Measurements from ENCODE around the gene CFAP141.

CFAP141 gene

DNA sequence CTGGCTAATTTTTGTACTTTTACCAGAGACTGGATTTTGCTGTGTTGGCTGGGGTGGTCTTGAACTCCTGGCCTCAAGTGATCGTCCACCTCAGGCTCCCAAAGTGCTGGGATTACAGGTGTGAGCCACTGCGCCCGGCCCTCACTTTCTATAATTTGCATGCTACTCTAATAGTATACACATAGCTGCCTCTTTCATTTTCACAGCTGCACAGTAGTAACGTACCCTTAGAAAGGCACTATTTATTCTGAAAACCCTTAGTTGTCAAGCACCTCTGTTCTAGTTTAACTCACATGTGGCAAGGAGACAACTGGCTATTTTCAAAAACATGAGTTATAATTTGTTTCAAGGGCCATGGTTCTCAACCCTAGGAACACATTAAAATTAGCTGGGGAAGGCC, 31.5 kb downstream of the CFAP141 start:
- DNase-seq (ENCODE audit: low read depth in 1 of 2, low spot score in 1 of 2), result no peak

DNA sequence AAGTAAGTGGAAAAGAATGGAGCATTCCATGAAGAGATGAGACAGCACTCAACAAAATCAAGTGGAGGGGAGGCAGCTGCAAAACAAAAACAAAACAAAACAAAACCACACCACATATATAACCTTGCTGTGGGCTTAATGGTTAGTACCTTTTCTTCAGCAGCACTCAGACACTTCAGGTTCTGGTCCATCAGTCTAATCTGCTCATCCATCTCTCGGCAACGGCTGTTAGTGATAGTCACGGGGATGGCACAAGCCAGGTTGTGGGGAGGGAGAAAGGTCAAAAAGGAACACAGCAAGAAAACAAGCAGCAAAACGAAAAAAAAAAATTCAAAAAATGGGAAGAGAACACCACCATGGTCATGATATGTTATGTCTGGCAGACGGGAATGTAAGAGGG, 34.3 kb downstream of the CFAP141 start:
- no peak for DNase-seq (ENCODE audit: low read depth in 1 of 2, low spot score in 1 of 2)

- DNase-seq (ENCODE audit: low read depth in 1 of 2, low spot score in 1 of 2), result no peak
Observed at GRCh38 chr1:154171223-154171583, 34.9 kb downstream of the CFAP141 start.

- DNase-seq (ENCODE audit: low read depth in 1 of 2, low spot score in 1 of 2), result peak in 1 of 2 donors; percentile 45
Observed at GRCh38 chr1:154170547-154171222, 35.4 kb downstream of the CFAP141 start.

DNA sequence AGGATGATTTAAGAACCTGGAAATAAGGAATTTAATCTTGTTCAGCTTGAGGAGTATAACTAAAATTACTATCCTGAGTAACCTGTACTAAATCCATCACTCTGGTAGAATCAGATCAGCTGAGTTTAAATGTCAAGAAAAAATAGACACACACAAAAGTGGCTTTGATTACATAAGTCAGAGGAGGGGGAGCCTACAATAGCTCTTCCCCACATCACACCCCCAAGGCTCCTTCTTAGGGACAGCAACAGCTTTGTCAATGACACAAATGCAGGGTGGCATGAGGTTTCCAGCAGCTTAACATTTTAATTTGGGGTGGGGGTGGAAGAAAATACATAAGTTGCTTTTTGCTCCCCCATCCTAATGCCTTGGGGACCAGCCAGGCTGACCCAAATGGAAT, 38.7 kb downstream of the CFAP141 start:
- DNase-seq (ENCODE audit: low read depth in 1 of 2, low spot score in 1 of 2), result no peak

DNA sequence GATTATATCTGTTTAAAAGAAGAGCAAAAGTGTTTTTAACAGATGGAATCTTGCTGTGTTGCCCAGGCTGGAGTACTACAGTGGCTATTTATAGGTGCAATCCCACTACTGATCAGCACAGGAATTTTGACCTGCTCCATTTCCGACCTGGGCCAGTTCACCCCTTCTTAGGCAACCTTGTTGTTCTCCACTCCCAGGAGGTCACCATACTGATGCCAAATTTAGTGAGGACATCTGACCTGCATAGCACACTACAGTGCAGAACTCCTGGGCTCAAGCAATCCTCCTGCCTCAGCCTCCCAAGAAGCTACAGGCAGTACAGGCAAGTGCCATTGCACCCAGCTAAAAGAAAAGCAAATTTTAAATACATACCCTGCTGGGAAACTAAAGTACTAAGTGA, 39.9 kb downstream of the CFAP141 start:
- no peak for DNase-seq (ENCODE audit: low read depth in 1 of 2, low spot score in 1 of 2)

DNA sequence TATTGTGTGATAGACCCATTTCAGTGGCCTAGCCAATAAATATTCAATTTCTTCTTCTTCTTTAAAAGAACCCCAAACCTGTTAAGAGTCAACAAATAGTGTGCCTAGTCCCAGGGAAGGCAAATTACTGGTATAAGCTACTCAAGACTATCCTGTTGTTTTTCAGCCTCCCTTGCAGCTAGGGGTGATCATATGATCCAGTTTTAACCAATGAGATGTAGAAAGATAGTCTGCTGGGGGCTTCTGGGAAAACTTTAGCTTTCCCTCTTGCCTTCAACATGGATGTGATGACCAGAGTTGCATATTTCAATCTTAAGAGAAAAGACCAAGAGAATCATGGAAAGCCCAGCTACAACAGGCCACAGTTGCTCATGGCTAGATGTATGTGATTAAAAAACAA, 46.6 kb downstream of the CFAP141 start:
- no peak for DNase-seq (ENCODE audit: low read depth in 1 of 2, low spot score in 1 of 2)

DNA sequence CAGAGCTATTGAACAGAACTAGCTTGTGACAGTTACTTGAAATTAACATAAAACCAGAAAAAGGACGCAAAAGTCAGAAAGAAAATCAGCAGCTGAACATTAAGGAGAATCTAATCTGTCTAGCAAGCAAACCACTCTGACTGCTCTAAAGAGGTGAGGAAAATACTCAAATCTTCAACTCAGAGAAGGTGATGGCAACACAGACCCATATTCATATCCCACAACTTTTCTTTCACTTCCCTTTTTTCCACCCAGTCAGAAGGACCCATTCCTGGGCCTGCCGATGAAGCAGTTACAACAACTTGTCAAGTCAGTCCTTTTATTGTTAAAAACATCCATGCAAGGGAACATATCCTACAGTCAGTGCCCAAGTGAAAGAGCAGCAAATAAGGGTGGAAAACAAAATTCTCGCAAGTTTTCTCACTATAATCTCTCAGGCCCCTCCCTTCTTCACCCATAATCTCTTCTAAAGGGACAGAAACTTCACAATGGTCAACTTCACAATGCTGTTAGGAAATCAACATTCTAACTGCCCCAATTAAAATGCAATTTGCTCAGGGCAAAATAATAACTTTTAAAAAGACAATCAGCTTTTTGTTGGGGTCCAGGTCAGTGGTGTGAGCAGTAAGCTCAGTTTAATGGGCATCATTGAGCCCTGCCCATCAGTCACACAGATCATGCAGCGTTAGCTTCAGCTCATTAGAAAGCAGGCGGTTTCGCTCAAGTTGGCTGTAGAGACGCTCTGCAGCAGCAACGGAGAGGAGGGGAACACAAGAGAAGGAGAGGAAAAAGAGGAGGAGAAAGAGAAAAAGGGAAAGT, 47.6 kb downstream of the CFAP141 start:
- no peak for DNase-seq (ENCODE audit: low read depth in 1 of 2, low spot score in 1 of 2)

DNA sequence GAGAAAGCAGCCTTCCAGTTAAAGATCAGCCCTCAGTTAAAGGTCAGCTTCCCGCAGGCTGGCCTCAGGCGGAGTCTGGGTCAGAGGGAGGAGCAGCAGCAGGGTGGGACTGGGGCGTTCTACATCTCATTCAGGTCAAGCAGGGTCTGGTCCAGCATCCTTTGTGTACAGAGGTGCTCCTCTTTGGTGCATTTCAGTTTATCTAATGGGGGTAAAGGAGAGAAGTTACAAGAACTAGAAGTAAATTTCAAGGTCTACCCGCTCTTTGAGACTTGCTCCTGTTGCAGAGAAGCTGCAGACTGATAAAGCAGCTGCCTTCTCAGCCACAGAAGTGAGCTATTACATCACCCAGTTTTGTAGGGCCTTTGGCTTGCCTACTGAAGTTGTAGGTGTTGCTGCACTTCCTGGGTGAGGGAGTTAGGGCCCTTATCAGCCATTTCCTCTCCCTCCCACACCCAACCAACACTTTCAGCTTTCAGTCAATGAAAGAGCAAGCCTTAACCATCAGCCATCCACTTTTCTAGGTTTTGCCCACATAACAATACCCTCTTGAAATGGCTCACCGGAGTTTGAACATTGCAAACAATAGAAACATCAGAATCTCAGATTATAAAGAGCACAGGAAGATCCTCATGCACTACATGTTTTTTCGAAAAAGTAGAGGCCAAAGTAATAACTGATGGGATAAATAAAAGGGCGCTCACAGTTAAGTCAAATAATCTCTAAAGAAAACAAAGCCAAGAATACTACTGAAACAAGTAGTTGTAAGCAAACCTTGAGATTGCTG, 48.4 kb downstream of the CFAP141 start:
- DNase-seq (ENCODE audit: low read depth in 1 of 2, low spot score in 1 of 2), result peak; percentile 31 to 60

DNA sequence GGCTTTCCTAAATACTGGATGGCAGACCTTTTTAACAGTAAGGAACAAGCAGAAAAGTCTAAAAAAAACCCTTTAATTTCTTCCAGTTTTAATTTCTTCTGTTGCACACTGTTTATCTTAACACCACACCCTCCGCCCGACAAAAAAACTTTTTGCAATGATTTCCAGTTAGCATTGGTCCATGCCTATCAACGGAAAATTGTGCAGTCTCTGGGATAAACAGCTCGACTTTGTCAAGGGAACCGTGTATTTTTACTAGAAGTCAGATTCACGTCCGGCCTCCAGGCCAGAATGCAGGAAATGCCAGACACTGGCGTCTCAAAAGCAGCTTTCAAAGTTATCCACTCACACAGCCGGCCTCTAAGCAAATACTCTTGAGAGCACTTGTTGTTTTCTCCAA, 50.9 kb downstream of the CFAP141 start:
- no peak for DNase-seq (ENCODE audit: low read depth in 1 of 2, low spot score in 1 of 2)

DNA sequence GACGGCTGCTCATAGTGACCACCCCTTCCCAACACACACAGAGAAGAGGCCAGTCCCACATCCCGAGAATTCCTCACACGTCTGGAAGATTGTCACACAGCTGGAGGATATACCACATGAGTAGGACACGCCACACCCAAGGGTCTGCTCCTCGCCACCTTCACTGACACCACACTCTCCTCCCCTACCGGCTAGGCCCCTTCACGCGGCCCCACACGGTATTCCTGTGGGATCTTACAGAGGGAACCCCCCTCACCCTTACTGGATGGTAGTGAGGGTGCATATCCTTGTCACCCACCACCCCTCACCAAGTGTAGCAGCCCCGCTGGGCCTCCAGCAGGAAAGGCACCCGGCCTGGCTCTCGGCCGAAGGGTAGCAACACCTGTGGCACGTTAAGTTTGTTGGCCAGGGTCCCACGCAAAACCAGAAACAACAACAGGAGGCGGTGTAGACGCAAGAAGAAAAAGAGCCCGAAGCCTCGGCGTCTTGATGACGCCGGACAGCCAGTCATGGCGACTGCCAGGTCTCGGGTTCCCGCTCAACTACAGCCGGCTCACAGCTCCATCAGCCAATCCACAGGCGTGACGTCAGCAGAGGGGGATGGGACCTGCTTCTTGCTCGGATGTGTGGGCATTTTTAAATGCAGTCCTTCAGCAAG, 51.5 kb downstream of the CFAP141 start, which contains the start of gene NUP210L:
Gene NUP210L (minus strand): TSS at position 540 of the 658 bp plus-strand sequence.
- no peak for DNase-seq (ENCODE audit: low read depth in 1 of 2, low spot score in 1 of 2)

GRCh38 chr1:154154053-154154452, 52.1 kb downstream of the CFAP141 start:
- no peak for DNase-seq (ENCODE audit: low read depth in 1 of 2, low spot score in 1 of 2)

GRCh38 chr1:154151311-154151710, 54.8 kb downstream of the CFAP141 start:
- DNase-seq (ENCODE audit: low read depth in 1 of 2, low spot score in 1 of 2), result no peak

Data from activated T-helper 1 cell treated with anti-CD3 and anti-CD28 coated beads, Interleukin-2, amount 50 U/mL, for 16 hours (primary cell).